Keratinocyte (primary cell): Measurements from ENCODE around the gene ZC3H18. TPM values are rescaled to one million over a fixed set of nuclear protein-coding genes. Genes with fewer than 3 reads are reported as not detected.

Source experiments
- DNase-seq: peaks from one replicate; pipeline ENCODE4 v3.0.0-alpha.2; 2011; ENCODE audit warnings: low read depth, missing footprints, low spot score
- FAIRE-seq: peaks from 2 replicates; lab custom pipeline; 2011; peaks lifted over from hg19 to GRCh38; lab: Jason Lieb, UNC
- H2AFZ ChIP-seq: 2 replicates; pipeline ENCODE4 v1.6.0; 2012; ENCODE audit warnings: low read length, control low read depth, inconsistent platforms; ENCODE audit not compliant: control insufficient read depth
- H3K27ac ChIP-seq: 2 replicates; pipeline ENCODE4 v1.5.1; 2011; ENCODE audit warnings: low read length; ENCODE audit not compliant: control insufficient read depth, insufficient read depth
- H3K27me3 ChIP-seq: 3 replicates; pipeline ENCODE4 v1.6.0; 2011; ENCODE audit warnings: low read length; ENCODE audit not compliant: control insufficient read depth, insufficient read depth; ENCODE audit errors: extremely low read depth
- H3K36me3 ChIP-seq, 2 experiments: 2 replicates in 1 of 2; 3 replicates in 1 of 2; pipeline ENCODE4 v1.5.1; 2011; ENCODE audit warnings: low read length in 2 of 2, mild to moderate bottlenecking in 1 of 2; ENCODE audit not compliant: control insufficient read depth in 2 of 2, insufficient read depth in 2 of 2; ENCODE audit errors: extremely low read depth in 1 of 2
- H3K4me1 ChIP-seq: 3 replicates; pipeline ENCODE4 v1.5.1; 2011; ENCODE audit warnings: low read length; ENCODE audit not compliant: control insufficient read depth, insufficient read depth; ENCODE audit errors: extremely low read depth
- H3K4me2 ChIP-seq: 3 replicates; pipeline ENCODE4 v1.6.0; 2011; ENCODE audit warnings: low read depth, low read length; ENCODE audit not compliant: control insufficient read depth, insufficient read depth; ENCODE audit errors: extremely low read depth
- H3K4me3 ChIP-seq, 3 experiments: fragments of 200-600 bp in 1 of 3; sonication (generic) in 1 of 3; 2 replicates in 2 of 3; 3 replicates in 1 of 3; pipeline ENCODE4 v1.5.1; 2011 to 2016; ENCODE audit warnings: low read length in 3 of 3, mild to moderate bottlenecking in 3 of 3, control low read depth in 2 of 3, inconsistent platforms in 1 of 3, low read depth in 1 of 3, mixed read lengths in 1 of 3, mixed run types in 1 of 3, moderate library complexity in 1 of 3; ENCODE audit not compliant: control insufficient read depth in 2 of 3, insufficient read depth in 2 of 3; ENCODE audit errors: extremely low read depth in 1 of 3
- H3K79me2 ChIP-seq: 2 replicates; pipeline ENCODE4 v1.6.0; 2012; ENCODE audit warnings: low read length; ENCODE audit not compliant: control insufficient read depth, insufficient read depth
- H3K9ac ChIP-seq: 3 replicates; pipeline ENCODE4 v1.6.0; 2011; ENCODE audit warnings: low read length; ENCODE audit not compliant: control insufficient read depth, insufficient read depth; ENCODE audit errors: extremely low read depth
- H3K9me1 ChIP-seq: 3 replicates; pipeline ENCODE4 v1.6.0; 2011; ENCODE audit warnings: low read length; ENCODE audit not compliant: control insufficient read depth, insufficient read depth; ENCODE audit errors: extremely low read depth
- H3K9me3 ChIP-seq: 2 replicates; pipeline ENCODE4 v1.5.1; 2012; ENCODE audit warnings: low read depth, low read length; ENCODE audit not compliant: control insufficient read depth
- H4K20me1 ChIP-seq: 3 replicates; pipeline ENCODE4 v1.6.0; 2011; ENCODE audit warnings: low read length; ENCODE audit not compliant: control insufficient read depth, insufficient read depth; ENCODE audit errors: extremely low read depth
- EZH2 ChIP-seq: IDR thresholded peaks from one replicate; pipeline ENCODE4 v1.6.1; 2012; ENCODE audit warnings: inconsistent platforms, mild to moderate bottlenecking, low read length, moderate library complexity
- dilution Hi-C: fragments of 300-500 bp; cut with MboI; formaldehyde crosslinking; loops from one replicate; pipeline ENCODE4 v1.7.0; 2020; ENCODE audit warnings: low sequenced_read_pairs; ENCODE audit not compliant: extremely low pct_ligation_motif_present
- polyA plus RNA-seq, 5 experiments: library from polyadenylated mRNA; depleted of rRNA in 3 of 5; stranded (reverse) in 3 of 5; stranded (forward) in 1 of 5; unstranded in 1 of 5; fragments of >200 nt; gene quantifications; 1 replicate in 1 of 5; 2 replicates in 3 of 5; 3 replicates in 1 of 5; pipeline versions ENCODE4 v1.2.1 to v1.2.3, GENCODE V29; 2011 to 2012; ENCODE audit warnings: missing spikeins in 2 of 5, low read depth in 1 of 5, low replicate concordance in 1 of 5
- TF ChIP-seq, protein P1 (sequence below), 3 experiments: IDR thresholded peaks in 1 of 3; conservative IDR thresholded peaks in 1 of 3; optimal IDR thresholded peaks in 1 of 3; 2 replicates in 2 of 3; 3 replicates in 1 of 3; pipeline versions ENCODE3 to v1.5.1; 2011; ENCODE audit warnings: low read length in 3 of 3, mild to moderate bottlenecking in 3 of 3, moderate library complexity in 2 of 3, control low read depth in 1 of 3, inconsistent platforms in 1 of 3; ENCODE audit not compliant: insufficient read depth in 2 of 3; ENCODE audit errors: extremely low read depth in 1 of 3

Gene ZC3H18
- polyA plus RNA-seq, 1 donor (not counting 4 experiments of a cell fraction or from before 2014, with no cell fraction given): 7.5 TPM

DNA sequence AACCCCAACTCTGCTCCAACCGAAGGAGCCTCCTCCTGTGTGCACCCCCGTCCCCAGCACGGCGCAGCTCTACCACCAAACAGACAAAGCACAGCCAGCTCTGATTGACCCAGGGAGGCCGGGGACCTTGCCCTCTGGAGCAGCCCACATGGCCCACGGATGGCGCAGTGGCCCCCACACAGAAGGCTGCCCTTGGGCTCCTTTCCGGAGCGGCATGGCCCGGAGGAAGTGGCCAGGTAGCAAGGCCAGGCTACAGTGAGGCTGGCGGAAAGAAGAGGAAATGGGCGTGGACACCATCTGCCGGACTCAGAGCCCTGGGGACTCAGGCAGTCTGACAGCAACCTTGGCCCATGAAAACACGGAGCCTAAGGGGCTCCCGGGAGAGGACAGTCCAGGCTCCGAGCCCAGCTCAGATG, 19.9 kb upstream of the ZC3H18 start:
- Histone ChIP-seq H3K4me1 (no peaks in the 10 kb centered on the region), H4K20me1 (no peaks in the 10 kb centered on the region), H3K9ac (no peak overlapping the region), H3K9me1 (no peaks in the 10 kb centered on the region), H3K27me3 (peaks cover 45% of the 10 kb centered on the region), H2AFZ (no peak overlapping the region), H3K9me3 (no peaks in the 10 kb centered on the region), H3K27ac (no peak overlapping the region), H3K4me2 (no peak overlapping the region), H3K36me3 (no peaks in the 10 kb centered on the region), H3K79me2 (no peaks in the 10 kb centered on the region), H3K4me3 (no peak overlapping the region)
- TF ChIP-seq EZH2: no peak
- TF ChIP-seq, protein P1, sequence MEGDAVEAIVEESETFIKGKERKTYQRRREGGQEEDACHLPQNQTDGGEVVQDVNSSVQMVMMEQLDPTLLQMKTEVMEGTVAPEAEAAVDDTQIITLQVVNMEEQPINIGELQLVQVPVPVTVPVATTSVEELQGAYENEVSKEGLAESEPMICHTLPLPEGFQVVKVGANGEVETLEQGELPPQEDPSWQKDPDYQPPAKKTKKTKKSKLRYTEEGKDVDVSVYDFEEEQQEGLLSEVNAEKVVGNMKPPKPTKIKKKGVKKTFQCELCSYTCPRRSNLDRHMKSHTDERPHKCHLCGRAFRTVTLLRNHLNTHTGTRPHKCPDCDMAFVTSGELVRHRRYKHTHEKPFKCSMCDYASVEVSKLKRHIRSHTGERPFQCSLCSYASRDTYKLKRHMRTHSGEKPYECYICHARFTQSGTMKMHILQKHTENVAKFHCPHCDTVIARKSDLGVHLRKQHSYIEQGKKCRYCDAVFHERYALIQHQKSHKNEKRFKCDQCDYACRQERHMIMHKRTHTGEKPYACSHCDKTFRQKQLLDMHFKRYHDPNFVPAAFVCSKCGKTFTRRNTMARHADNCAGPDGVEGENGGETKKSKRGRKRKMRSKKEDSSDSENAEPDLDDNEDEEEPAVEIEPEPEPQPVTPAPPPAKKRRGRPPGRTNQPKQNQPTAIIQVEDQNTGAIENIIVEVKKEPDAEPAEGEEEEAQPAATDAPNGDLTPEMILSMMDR (optimal IDR thresholded peaks at IDR 0.05 in 1 of 3, IDR thresholded peaks at IDR 0.05 in 1 of 3, conservative IDR thresholded peaks at IDR 0.05 in 1 of 3; ENCODE audit: extremely low read depth in 1 of 3, insufficient read depth in 2 of 3, low read length in 3 of 3): no peak
- FAIRE-seq (no peak), DNase-seq (no peak)
- dilution Hi-C loops: no loop called here

DNA sequence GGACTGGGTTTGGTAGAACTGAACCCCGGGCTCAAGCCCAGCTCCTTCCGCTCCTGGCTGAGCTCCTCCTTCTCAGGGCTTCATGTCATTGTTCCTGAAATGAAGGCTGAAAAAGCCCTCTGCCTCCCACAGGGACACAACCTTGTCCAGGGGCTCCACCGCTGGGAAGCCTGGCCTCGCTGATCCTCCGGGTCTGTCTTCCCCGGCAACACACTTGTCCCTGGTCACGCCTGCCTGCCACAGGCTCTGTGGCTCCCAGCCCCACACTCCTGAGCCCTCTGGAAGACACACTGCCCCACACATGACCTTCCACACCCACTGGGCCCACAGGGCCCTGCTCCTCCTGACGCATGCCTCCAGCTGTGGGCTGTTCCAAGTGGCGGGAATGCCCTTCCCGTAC, 18.0 kb upstream of the ZC3H18 start:
- Histone ChIP-seq H3K4me1 (no peaks in the 10 kb centered on the region), H3K27ac (no peak overlapping the region), H4K20me1 (no peaks in the 10 kb centered on the region), H3K36me3 (no peaks in the 10 kb centered on the region), H3K4me2 (no peak overlapping the region), H2AFZ (no peak overlapping the region), H3K4me3 (no peak overlapping the region), H3K27me3 (peaks cover 35% of the 10 kb centered on the region), H3K9me1 (no peaks in the 10 kb centered on the region), H3K9me3 (no peaks in the 10 kb centered on the region), H3K79me2 (no peaks in the 10 kb centered on the region), H3K9ac (no peak overlapping the region)
- dilution Hi-C loops: no loop called here
- FAIRE-seq: no peak
- TF ChIP-seq, protein P1 (optimal IDR thresholded peaks at IDR 0.05 in 1 of 3, IDR thresholded peaks at IDR 0.05 in 1 of 3, conservative IDR thresholded peaks at IDR 0.05 in 1 of 3; ENCODE audit: extremely low read depth in 1 of 3, insufficient read depth in 2 of 3, low read length in 3 of 3): no peak
- no peak for TF ChIP-seq EZH2
- DNase-seq: no peak
